HG03159 (cell line): ENCODE data around the gene DNAH5.
"Not testable (repeated sequence)": the region's sequence is repeated elsewhere in the genome, so short reads cannot be mapped to it uniquely, and the experiment has no call there.

Experiments used
- ATAC-seq: cut with Tn5 transposase; IDR thresholded peaks from one replicate; pipeline ENCODE4 v1.9.1; 2021; ENCODE audit warnings: mild to moderate bottlenecking, moderate library complexity; ENCODE audit not compliant: unreplicated experiment

The DNAH5 gene

DNA sequence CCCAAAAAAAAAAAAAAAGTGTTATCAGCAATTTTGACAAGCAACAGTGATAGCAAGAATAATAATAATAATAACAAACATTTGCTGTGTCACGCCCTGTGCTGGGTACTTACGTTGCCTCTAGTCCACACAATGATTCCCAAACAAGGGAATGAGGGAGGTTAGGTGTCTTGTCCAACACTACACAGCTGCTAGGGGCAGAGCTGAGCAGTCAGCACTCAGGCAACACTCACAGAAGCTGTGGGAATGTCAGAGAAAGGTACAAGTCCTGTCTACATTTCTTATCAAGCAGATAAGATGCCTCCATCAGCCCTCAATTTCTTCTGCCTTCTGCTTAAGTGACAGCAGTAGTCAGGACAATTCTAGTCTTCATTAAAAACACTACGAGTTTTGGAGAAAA is 111.0 kb downstream of the DNAH5 start:
- ATAC-seq: no peak

DNA sequence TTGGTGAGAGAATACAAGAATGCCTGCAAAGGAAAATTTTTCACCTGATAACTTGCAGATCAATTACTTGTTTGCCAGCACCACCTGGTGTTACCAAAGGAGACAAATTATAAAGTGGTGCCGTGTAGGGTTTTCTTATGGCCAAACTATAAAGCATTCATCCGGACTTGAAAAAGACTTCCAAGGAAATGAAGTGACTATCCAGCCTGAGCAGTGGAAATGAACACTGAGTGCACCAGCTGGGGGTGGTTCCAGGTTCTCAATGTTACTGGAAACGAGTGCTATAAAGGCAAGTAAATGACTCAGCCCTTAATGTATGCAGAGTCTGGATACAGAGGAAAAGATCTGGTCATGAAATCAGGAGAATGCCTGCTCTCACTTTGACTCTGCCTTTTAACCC is 113.1 kb downstream of the DNAH5 start:
- no peak for ATAC-seq

DNA sequence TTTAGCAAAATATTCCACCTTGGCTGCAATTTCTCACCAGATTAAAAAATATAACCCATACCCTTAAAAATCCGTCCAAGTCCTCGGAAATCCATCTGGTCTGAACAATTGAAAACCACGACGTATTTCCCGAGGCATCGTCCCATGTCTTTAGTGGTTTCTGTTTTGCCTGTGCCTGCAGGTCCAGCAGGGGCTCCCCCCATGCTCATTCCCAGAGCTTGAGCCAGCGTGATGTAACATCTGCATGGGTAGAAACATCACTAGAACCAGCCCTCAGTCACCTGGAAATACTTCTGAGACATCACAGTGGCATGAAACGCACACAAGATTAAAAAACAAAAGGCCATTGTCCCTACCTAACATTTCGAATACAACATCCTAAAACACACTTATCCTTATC is 114.0 kb downstream of the DNAH5 start:
- ATAC-seq: no peak

DNA sequence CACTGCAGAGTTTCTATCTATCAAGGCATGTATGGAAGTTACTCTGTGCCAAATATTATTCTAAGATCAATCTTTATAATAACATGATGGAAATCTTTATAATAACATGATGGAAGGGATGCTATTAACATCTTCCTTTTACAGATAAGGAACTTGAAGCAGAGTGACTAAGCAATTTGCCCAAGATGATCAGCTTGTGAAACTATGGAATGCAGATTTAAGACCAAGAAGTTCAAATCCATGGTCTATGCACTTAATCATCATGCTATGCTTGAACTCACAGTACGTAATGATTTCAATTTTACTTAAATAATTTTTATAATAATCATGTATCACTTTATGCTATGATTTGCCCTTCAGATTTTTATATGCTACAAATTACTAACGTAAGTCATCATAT is 123.1 kb downstream of the DNAH5 start:
- no peak for ATAC-seq

DNA sequence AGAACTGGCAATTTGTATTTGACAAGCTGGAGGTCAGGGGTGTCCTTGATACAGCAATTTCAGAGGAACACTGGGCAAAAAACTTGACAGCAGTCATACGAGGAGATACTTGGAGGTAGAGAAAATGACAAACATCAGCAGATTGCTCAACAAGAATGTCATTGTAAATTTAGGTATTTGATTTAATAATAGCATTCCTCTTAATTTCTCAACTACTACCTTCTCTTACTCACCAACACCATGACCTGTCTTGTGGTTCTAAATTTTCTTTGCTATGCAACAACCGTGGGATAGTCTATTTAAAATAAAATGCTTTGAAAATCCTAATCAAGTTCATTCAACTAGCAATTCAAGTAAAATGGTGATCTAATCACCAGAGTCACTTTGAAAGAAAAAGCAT is 128.4 kb downstream of the DNAH5 start:
- ATAC-seq: no peak

DNA sequence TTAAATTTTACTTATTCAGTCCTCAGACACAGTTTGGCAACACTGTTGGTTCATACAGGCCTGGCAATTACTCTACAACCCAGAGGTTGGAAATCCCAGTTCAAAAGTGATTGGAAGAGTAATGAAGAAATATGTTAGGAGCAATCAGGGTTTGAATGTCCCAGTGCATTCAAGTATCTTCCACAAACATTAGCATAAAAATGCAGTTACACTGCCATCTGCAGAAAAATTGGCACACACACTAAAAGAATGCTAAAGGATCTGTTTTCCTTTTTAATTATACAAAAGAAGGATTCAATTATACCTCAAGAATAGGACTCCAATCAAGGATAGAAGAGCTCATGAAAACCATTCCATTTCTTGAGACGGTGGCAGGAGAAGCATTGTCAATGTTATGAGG is 130.2 kb downstream of the DNAH5 start:
- ATAC-seq: no peak

DNA sequence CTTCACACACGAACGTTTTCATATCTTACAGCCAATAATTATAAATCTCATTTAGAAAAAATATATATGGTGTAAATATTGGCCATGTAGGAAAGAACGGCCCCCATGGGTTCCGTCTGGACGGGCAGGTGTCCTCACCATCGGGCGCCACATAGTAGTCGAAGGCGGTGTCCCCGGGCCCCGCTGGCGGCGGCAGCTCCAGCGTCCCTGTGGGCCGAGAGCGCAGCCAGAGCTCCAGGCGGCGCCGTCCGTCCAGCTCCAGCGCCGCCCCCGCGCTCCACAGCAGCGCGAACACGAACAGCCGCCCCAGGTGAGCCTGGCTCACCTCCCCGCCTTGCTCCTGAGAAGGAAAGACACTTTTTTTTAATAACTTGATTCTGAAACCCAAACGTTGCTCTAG is 134.6 kb downstream of the DNAH5 start:
- ATAC-seq: no peak

DNA sequence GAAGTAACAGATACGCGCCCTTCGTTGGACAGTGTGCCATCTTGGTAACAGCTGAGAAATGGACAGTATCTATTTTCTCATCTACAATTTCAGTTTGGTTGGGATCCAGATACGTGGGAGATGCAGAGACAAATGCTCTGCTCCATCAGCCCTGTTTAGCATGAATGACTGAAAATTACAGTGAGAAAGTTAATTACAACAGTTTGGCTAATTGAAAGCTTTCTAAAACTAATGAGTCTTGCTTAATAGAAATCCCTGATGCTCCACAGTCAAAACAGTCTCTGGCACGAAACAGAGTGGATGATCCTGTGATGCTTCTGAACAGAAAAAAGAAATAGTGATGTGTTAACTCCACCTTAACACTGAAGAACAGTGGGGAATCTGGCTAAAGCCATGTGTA is 140.2 kb downstream of the DNAH5 start:
- ATAC-seq: no peak

DNA sequence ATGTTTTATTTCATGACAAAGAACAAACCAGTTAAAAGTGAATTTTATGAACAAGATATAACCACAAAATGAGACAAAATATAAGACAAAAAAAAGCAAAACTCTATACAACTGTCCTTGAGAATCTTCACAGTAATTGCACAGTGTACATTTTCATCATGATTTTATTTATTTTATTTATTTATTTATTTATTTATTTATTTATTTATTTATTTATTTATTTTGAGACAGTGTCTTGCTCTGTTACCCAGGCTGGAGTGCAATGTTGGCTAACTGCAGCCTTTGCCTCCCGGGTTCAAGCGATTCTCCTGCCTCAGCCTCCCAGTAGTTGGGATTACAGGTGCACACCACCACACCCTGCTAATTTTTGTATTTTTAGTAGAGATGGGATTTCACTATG is 145.9 kb downstream of the DNAH5 start:
- ATAC-seq: not testable (repeated sequence)

DNA sequence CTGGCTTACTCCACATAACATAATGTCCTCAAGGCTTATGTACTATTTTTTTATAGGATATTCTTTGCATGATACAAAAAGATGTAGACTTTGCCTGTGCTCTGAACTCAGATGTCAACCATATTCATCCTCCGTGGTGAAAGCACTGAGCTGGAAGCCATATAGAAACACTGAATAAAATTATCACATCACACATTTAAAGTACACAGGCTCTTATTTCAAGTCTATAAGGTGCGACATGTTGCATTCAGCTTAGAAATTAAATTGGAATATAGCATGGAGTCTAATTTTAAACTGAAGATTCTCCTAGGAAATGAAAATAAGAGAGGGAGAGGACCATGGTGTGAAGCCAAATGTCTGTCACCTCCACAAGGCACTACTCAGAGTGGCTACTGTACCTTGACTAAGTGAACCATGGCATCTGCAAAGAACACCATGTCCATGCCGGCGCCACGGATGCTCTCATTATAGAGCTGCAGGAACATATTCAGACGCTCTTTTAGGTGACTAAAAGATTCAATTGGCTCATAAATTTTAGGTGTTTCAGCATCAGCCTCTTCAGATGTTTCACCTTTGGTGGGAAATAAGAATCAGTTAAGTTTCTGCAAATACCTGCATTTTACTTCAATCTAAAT is 158.6 kb downstream of the DNAH5 start:
- ATAC-seq: no peak

DNA sequence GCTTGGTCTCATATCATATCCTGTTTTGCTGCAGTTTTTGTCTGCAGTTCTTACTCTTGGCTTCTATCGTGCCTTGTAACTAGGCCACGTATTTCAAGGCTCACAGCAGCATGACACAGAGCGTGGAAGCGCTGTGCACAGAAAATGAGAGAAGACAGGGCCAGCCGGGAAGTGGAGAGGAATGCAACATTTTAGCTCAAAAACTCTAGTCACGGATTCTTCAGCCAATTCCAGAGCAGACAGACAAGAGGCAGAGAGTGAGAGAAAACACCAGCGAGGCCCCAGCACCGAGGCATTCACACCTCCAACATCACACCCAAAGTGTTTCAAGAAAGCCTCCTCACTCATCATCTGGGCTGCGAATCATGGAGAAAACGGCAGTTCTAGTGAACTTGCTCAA is 160.8 kb downstream of the DNAH5 start:
- ATAC-seq: no peak

DNA sequence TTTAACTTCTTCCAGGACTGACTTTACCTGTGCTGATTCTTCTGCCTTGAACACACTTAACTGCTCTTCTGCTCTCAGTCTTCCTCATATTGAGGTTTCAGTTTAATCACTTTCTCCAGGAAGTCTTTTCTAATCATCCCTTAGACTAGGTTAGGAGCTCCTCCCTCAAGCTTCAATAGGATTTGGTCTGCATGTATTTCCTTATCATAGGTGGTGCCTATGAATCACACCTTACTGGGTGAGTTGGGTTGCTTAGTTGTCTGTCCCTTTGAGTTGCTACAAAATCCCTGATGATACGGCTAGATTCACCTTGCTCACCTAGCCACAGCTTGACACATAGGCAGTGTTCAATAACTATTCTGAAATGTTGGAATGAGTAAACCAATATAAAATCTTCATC is 164.4 kb downstream of the DNAH5 start:
- no peak for ATAC-seq

DNA sequence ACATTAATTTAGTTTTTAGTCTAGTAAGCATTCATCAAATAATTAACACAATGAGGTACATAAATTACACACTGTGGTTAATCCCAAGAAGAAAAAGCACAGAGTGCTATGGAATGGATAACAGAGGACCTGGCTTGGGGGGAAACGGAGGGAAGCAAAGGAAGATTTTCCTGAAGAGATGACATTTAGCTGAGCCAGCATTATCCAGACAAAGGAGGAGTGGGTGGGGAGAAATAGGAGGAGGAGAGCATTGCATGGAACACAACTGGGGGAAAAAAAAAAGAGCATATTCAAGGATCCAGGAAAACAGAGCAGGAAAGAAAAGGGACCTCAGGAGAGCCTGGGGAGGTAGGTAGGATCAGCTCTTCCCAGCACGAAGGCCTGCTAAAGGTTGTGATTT is 170.8 kb downstream of the DNAH5 start:
- no peak for ATAC-seq

DNA sequence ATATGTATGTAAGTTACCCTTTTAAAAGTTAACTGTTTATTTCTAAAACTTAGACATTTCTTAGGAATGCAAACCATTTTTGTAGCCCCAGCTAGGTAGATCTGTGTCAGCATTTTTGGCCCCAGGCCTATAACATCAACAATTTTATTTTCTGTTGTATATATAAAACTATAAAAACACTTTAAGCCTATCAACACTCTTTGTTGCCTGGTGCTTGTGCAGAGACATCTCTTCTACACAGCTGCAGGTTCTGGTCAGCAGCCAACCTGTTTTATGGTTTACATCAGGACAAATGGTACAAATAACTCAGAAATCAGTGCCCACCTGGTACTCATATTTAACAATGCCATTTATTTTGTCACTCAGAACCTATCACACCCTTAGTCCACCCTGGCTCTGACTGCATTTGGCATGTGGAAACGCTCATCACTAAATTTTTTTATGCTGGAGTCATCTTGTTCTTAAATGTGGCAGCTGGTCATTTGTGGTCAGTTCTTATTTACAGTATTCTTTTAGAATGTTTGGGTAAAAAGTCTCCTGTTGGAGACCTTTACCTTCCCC is 173.4 kb downstream of the DNAH5 start:
- no peak for ATAC-seq

DNA sequence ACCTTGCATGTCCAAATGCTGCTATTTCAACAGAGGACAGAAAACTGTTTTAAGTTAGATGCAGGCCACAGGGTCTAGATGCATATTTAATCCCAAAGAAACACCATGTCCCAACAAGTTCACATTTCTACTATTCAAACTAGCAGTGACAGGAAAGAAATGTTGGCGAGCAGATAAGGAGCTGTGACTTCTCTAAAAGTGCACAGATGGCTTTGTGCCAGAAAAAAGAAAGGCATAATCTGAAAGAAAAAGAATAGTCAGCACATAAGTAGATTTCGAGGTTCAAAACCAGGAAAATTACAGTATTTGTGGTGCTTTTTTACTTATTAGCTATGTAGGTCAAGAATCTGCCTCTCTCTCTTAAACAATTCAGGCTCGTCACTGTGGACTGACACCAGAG is 178.3 kb downstream of the DNAH5 start:
- ATAC-seq: no peak

DNA sequence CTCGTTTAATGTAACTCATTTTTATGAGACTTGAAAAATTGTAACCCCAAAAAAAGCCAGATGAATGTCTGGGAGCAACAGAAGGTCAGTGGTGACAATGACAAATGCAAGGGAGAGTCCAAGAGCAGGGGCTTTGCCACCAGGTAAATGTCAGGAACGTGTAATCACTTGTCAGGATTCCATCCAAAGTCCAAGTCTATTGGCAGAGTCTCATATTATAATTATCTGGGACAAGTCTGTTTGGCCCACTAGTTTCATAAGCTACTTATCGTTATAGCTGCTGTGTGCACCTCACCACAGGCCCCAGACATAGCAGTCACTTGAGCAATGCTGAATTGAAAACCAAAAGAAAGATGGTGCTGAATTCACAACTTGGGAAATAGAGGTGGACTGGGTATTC is 180.8 kb downstream of the DNAH5 start:
- no peak for ATAC-seq

DNA sequence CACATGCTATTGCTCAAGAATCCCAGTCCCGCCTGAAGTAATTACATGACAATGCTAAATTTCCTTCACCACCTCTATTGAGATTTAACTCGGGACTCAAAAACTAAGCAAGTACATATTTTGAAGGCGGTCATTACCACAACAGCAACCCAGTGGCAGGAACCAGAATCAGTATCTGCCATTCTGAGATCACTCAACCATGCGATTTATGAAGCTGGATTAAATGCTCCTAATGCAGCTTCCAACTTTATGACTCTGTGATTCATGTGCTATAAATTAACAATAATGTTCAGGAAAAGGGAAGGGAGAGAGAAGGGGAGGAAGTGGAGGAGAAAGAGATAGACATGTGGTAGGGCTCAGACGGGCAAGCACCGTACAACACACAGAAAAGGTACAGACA is 194.7 kb downstream of the DNAH5 start:
- ATAC-seq: no peak

DNA sequence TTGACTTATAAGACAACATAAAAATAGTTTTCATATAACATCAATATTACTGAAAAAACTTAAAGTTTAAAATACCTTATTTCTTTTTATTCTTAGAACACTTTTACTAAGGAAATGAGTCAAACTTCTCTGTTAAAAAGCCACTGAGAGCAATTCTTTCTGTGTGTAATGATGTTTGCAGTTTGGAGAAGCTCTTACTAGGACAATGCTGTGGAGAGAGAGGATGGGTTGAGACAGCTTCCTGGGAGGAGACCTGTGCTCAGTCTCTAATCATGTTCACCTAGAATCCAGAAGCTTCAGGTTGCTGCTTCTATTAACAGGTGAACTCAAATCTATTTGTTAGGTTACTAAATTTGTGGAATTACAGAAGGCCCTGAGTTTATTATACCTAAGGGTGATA is 198.5 kb downstream of the DNAH5 start:
- no peak for ATAC-seq

DNA sequence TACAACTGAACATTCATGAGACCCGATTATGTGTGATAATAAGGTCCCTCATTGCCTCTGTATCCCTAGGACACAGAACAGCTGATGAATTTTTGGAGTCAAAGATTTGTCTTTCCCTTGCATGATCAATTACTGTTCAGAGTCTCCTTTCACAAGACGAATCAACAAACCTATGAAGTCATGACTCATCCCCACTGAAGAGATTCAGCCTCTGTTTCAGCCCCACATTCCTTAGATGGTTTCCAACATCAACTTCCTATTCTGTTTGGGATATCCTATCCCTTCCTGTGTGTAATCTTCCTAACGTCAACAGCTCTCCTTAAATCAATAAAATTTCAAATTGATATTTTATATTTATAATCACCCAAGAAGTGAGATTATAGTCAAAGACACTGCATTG is 199.0 kb downstream of the DNAH5 start:
- ATAC-seq: no peak

DNA sequence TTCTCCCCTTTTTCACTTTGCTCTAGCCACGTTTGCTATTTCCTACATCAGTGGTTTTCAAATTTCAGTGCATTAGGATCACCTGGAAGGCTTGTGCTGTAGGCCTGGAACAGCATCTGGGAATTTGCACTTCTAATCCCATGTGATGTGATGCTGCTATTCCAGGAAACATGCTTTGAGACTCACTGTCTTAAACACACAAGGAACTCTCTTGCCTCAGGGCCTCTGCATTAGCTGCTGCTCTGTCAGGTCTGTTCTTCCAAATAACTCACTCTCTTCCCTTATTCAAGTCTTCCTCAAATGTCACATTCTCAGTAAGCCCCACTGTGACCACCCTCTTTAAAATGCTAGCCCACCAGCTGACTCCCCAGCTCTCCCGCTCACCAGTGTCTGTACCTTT is 204.0 kb downstream of the DNAH5 start:
- ATAC-seq: no peak

DNA sequence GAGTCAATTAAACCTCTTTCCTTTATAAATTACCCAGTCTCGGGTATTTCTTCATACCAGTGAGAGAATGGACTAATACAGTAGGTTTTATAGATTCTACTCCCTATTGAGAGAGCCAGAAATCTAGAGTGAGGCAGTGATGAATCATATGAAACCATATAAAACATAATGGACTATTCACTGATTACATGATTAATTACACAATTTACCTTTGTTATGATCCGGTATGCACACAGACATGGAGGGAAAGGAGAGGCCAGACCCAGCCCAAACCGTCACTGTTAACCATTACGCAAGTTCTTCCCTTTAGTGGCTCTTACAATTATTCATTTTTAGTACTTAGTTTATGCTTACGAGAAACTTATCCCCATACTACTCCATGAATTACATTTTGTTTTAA is 205.0 kb downstream of the DNAH5 start:
- ATAC-seq: no peak

DNA sequence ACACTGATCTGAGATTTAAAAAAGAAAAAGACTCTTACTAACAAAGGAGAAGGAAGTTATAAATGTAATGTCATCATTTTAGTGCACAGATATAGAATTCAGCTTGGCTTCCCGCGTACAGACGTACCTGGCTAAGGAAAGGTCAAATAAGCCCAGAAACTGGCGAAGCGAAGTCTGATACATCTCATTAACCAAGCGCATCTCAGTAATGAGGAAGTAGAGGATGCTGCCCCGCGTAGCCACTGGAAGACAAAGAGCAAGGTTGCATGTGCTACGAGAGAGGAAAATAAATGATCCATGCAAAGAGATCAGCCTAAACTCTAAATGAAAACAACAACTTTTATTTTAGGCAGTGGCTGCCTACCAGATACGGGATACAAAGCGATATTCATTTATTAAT is 208.8 kb downstream of the DNAH5 start:
- no peak for ATAC-seq

DNA sequence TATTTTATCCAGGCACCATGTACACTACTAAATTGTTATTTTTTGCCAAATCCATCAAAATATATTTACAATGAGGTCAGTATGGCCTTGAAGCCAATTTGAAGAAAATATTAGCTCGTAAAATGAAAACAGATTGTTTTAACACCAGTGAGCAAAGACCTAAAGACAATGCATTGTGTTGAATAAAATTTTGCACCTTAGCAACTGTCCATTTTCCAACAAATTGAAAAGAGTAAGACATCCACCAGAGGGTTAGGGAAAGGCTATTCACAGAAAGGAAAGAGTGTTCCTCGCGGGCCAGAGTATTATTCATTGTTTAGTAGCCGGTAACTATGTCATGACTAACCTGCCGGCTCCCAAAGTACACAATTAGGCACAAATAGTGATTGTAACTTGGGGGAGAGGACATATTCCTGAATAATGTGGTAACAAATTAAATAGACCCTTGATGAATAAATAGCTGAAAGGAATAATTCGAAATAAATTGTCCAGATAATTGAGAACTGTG is 213.3 kb downstream of the DNAH5 start:
- ATAC-seq: no peak
